Neural cell (in vitro differentiated cells): ENCODE results near the gene PRF1. TPM values are rescaled to one million over a fixed set of nuclear protein-coding genes. Genes with fewer than 3 reads are reported as not detected.

Experiments used
- H2AFZ ChIP-seq: fragments of 200-600, 300-800 bp; sonication (generic), shearing (Covaris generic); 2 replicates; pipeline ENCODE4 v1.6.0; 2014; ENCODE audit warnings: low read depth, mild to moderate bottlenecking, antibody characterized with exemption, low read length, moderate library complexity
- H3F3A ChIP-seq: fragments of 200-600 bp; shearing (Covaris generic); 2 replicates; pipeline ENCODE4 v1.6.1; 2016; ENCODE audit warnings: mild to moderate bottlenecking, moderate library complexity, mixed read lengths, antibody characterized with exemption, low read length; ENCODE audit not compliant: insufficient read depth, poor library complexity, severe bottlenecking
- H3K27ac ChIP-seq: fragments of 200-600, 300-800 bp; sonication (generic), shearing (Covaris generic); 2 replicates; pipeline ENCODE4 v1.5.1; 2014; ENCODE audit warnings: mild to moderate bottlenecking, low read length, moderate library complexity
- H3K27me3 ChIP-seq: fragments of 300-800, 200-600 bp; sonication (generic), shearing (Covaris generic); 2 replicates; pipeline ENCODE4 v1.6.0; 2014; ENCODE audit warnings: mild to moderate bottlenecking, low read depth, low read length, moderate library complexity; ENCODE audit not compliant: insufficient read depth
- H3K36me3 ChIP-seq: fragments of 300-800, 200-600 bp; sonication (generic), shearing (Covaris generic); 2 replicates; pipeline ENCODE4 v1.5.1; 2014; ENCODE audit warnings: mild to moderate bottlenecking, antibody characterized with exemption, low read length, moderate library complexity; ENCODE audit not compliant: insufficient read depth
- H3K4me2 ChIP-seq: fragments of 300-800, 200-600 bp; sonication (generic), shearing (Covaris generic); 2 replicates; pipeline ENCODE4 v1.6.0; 2014; ENCODE audit warnings: mild to moderate bottlenecking, low read length
- H3K4me3 ChIP-seq: fragments of 300-800, 200-600 bp; sonication (generic), shearing (Covaris generic); 2 replicates; pipeline ENCODE4 v1.5.1; 2014; ENCODE audit warnings: mild to moderate bottlenecking, low read length, moderate library complexity
- H3K79me2 ChIP-seq: fragments of 200-600 bp; shearing (Covaris generic); replicated peaks from 2 replicates; pipeline ENCODE4 v1.6.0; 2014; ENCODE audit warnings: mild to moderate bottlenecking, low read length, moderate library complexity; ENCODE audit not compliant: insufficient read depth
- H3K9ac ChIP-seq: fragments of 300-800, 200-600 bp; sonication (generic), shearing (Covaris generic); 2 replicates; pipeline ENCODE4 v1.6.1; 2016; ENCODE audit warnings: mild to moderate bottlenecking, low read length, mixed read lengths
- H3K9me2 ChIP-seq: fragments of 200-600 bp; shearing (Covaris generic); 2 replicates; pipeline ENCODE4 v1.6.1; 2016; ENCODE audit warnings: mild to moderate bottlenecking, low read length, mixed read lengths; ENCODE audit not compliant: insufficient read depth
- H3K9me3 ChIP-seq: fragments of 200-600, 300-800 bp; sonication (generic), shearing (Covaris generic); 2 replicates; pipeline ENCODE4 v1.6.1; 2016; ENCODE audit warnings: mild to moderate bottlenecking, mixed run types, low read length, moderate library complexity, mixed read lengths
- H4K20me1 ChIP-seq: fragments of 200-600 bp; shearing (Covaris generic); 2 replicates; pipeline ENCODE4 v1.6.1; 2016; ENCODE audit warnings: mild to moderate bottlenecking, mixed run types; ENCODE audit not compliant: insufficient read depth
- CTCF ChIP-seq: fragments of 450-650 bp; IDR thresholded peaks from 2 replicates; pipeline ENCODE4 v1.5.1; 2014; ENCODE audit warnings: antibody characterized with exemption, mild to moderate bottlenecking, moderate library complexity; ENCODE audit not compliant: poor library complexity, severe bottlenecking
- EP300 ChIP-seq: fragments of 450-650 bp; conservative IDR thresholded peaks from 2 replicates; pipeline ENCODE4 v1.6.1; 2014; ENCODE audit warnings: antibody characterized with exemption, mild to moderate bottlenecking, moderate library complexity; ENCODE audit not compliant: poor library complexity, severe bottlenecking
- EZH2 ChIP-seq: fragments of 200-600, 300-800 bp; shearing (Covaris generic), sonication (generic); IDR thresholded peaks from 2 replicates; pipeline ENCODE4 v1.6.1; 2014; ENCODE audit warnings: antibody characterized with exemption, low read length, borderline replicate concordance, mild to moderate bottlenecking; ENCODE audit not compliant: insufficient read depth, poor library complexity, severe bottlenecking
- MXI1 ChIP-seq: fragments of 450-650 bp; conservative IDR thresholded peaks from 2 replicates; pipeline ENCODE4 v1.6.1; 2014; ENCODE audit warnings: antibody characterized with exemption, mild to moderate bottlenecking; ENCODE audit not compliant: poor library complexity, severe bottlenecking
- POLR2AphosphoS5 ChIP-seq: IDR thresholded peaks from 2 replicates; pipeline ENCODE4 v1.6.1; 2012
- RAD21 ChIP-seq: fragments of 450-650 bp; conservative IDR thresholded peaks from 2 replicates; pipeline ENCODE4 v1.6.1; 2014; ENCODE audit warnings: antibody characterized with exemption, mild to moderate bottlenecking, moderate library complexity
- REST ChIP-seq: IDR thresholded peaks from 2 replicates; pipeline ENCODE4 v1.6.1; 2012; ENCODE audit warnings: borderline replicate concordance
- SMC3 ChIP-seq: fragments of 450-650 bp; conservative IDR thresholded peaks from 2 replicates; pipeline ENCODE4 v1.6.1; 2014; ENCODE audit warnings: antibody characterized with exemption, mild to moderate bottlenecking, moderate library complexity; ENCODE audit not compliant: poor library complexity
- TAF1 ChIP-seq: IDR thresholded peaks from 2 replicates; pipeline ENCODE4 v1.6.1; 2012; ENCODE audit warnings: low read depth
- polyA plus RNA-seq: library from polyadenylated mRNA; depleted of rRNA; stranded (reverse); fragments of >200 nt; gene quantifications from 2 replicates; pipeline ENCODE4 v1.2.3, GENCODE V29; 2014

The PRF1 gene
- polyA plus RNA-seq, 1 donor from 2014 or later = not detected

- H3F3A ChIP-seq = no peaks in the 10 kb centered on the region
- no peaks in the 10 kb centered on the region for H3K36me3 ChIP-seq
- TF ChIP-seq EP300 = no peak
- no peak for TF ChIP-seq EZH2
- TF ChIP-seq RAD21 = no peak
- no peak for TF ChIP-seq CTCF
- TF ChIP-seq POLR2AphosphoS5 = no peak
- no peak for TF ChIP-seq SMC3
- no peak for TF ChIP-seq MXI1
- TF ChIP-seq REST = no peak
- no peak for TF ChIP-seq TAF1
- H3K27ac ChIP-seq = no peak overlapping the region
- H3K27me3 ChIP-seq = no peaks in the 10 kb centered on the region
- H3K4me3 ChIP-seq = no peak overlapping the region
- no peak overlapping the region for H3K9ac ChIP-seq
- H2AFZ ChIP-seq = no peak overlapping the region
- no peaks in the 10 kb centered on the region for H3K9me2 ChIP-seq
- H3K9me3 ChIP-seq = no peaks in the 10 kb centered on the region
- H3K79me2 ChIP-seq = no peaks in the 10 kb centered on the region
- no peaks in the 10 kb centered on the region for H4K20me1 ChIP-seq
- H3K4me2 ChIP-seq = no peak overlapping the region
Observed at GRCh38 chr10:70549351-70549961, 53.1 kb downstream of the PRF1 start.

Other genes with a start within 250 kb of the PRF1 start
- 24.2 and 42.2 TPM in 2 replicates for gene LRRC20, start 220.1 kb downstream of the PRF1 start, polyA plus RNA-seq
- gene EIF4EBP2, start 198.6 kb downstream of the PRF1 start, polyA plus RNA-seq = 51.7 and 53.2 TPM in 2 replicates
- gene NODAL, start 161.1 kb downstream of the PRF1 start, polyA plus RNA-seq = 0.46 TPM in 1 of 2 replicates, not detected in the other
- 0.98 and 1.1 TPM in 2 replicates for gene PALD1, start 124.0 kb downstream of the PRF1 start, polyA plus RNA-seq
- 0.04 TPM in 1 of 2 replicates, not detected in the other for gene ADAMTS14, start 69.8 kb upstream of the PRF1 start, polyA plus RNA-seq
- not detected in 2 replicates for gene TBATA, start 182.6 kb upstream of the PRF1 start, polyA plus RNA-seq
- 32.7 and 33.4 TPM in 2 replicates for gene SGPL1, start 213.2 kb upstream of the PRF1 start, polyA plus RNA-seq